ENCODE data around the gene CYB561D1.
A peak's percentile ranks its signal among the peaks of the same experiment; 100 is the strongest.

The CYB561D1 gene

DNA sequence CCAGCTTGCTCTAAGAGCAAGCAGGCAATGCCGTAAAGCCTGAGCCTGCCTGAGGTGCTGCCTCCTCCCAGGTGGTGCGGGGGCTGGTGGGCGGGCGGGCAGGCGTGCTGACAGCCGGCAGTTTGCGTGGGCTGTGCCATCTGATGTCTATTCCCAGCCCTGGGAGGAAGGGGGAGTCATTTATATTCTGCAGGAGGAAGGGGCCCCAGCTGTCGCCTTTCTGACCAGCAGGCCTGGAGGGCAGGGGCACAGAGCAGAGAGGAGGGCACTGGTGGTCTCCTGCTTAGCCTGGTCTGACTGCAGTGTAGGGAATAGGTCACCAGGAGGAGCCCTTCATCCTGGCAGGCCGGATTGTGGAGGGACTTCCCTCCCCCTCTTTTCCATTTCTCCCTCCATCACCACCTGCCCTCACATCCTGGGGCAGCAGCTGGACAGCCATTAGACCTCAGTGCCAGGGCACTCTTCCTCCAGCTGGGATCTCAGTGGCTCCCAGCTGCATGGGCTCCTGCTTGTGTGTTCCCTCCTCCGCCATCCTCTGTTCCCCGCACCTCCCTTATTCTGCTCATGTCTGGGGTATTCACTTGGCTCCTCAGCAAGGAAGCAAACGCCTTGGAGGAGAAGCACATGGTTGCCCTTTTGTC lies 4.4 kb downstream of the CYB561D1 start:
- no peak for DNase-seq
- TF ChIP-seq, protein P1, sequence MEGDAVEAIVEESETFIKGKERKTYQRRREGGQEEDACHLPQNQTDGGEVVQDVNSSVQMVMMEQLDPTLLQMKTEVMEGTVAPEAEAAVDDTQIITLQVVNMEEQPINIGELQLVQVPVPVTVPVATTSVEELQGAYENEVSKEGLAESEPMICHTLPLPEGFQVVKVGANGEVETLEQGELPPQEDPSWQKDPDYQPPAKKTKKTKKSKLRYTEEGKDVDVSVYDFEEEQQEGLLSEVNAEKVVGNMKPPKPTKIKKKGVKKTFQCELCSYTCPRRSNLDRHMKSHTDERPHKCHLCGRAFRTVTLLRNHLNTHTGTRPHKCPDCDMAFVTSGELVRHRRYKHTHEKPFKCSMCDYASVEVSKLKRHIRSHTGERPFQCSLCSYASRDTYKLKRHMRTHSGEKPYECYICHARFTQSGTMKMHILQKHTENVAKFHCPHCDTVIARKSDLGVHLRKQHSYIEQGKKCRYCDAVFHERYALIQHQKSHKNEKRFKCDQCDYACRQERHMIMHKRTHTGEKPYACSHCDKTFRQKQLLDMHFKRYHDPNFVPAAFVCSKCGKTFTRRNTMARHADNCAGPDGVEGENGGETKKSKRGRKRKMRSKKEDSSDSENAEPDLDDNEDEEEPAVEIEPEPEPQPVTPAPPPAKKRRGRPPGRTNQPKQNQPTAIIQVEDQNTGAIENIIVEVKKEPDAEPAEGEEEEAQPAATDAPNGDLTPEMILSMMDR (IDR thresholded peaks at IDR 0.05; ENCODE audit: borderline replicate concordance, extremely low read depth, low read length, poor library complexity, severe bottlenecking), result peak; percentile 55
- TF ChIP-seq EZH2 (IDR thresholded peaks at IDR 0.05; ENCODE audit: borderline replicate concordance, low read depth, low read length, severe bottlenecking), result no peak
- no peaks in the 10 kb centered on the region for H3K9me3 ChIP-seq (ENCODE audit: insufficient read depth, low read length, severe bottlenecking)
- peaks cover 22% of the 10 kb centered on the region for H4K20me1 ChIP-seq (ENCODE audit: insufficient read depth, low read length)
- no peak overlapping the region for H3K9ac ChIP-seq (ENCODE audit: low read depth, low read length)
- no peak overlapping the region for H2AFZ ChIP-seq (ENCODE audit: low read depth, low read length)
- no peaks in the 10 kb centered on the region for H3K27me3 ChIP-seq (ENCODE audit: insufficient read depth, low read length, poor library complexity)
- H3K4me3 ChIP-seq (ENCODE audit: low read depth in 1 of 2, low read length in 2 of 2), result no peak overlapping the region
- H3K79me2 ChIP-seq (ENCODE audit: insufficient read depth, low read length), result peaks cover 29% of the 10 kb centered on the region
- H3K36me3 ChIP-seq (ENCODE audit: insufficient read depth, low read length), result peaks cover 58% of the 10 kb centered on the region
- no peak overlapping the region for H3K27ac ChIP-seq (ENCODE audit: low read length)
- peaks cover 47% of the 10 kb centered on the region for H3K4me1 ChIP-seq (ENCODE audit: insufficient read depth, low read length)
- no peak overlapping the region for H3K4me2 ChIP-seq (ENCODE audit: insufficient read depth, low read length)
- ATAC-seq (ENCODE audit: insufficient read depth, low read depth), result no peak

DNA sequence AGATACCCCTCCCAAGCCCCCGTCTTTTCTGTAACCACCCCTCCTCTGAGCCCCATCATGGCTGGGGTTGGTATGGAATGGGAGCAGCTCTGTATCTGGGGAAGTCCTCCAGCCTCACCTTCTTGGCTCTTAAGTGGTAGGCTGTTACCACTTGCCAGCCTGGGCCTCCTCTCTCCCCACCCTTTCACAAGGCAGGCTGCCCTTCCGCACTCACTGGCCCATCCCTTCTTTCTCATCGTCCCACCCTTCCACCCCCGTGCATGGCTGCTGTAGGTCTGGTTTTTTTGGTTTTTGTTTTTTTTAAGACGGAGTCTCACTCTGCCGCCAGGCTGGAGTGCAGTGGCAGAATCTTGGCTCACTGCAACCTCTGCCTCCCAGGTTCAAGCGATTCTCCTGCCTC lies 5.2 kb downstream of the CYB561D1 start:
- no peak overlapping the region for H3K4me2 ChIP-seq (ENCODE audit: insufficient read depth, low read length)

DNA sequence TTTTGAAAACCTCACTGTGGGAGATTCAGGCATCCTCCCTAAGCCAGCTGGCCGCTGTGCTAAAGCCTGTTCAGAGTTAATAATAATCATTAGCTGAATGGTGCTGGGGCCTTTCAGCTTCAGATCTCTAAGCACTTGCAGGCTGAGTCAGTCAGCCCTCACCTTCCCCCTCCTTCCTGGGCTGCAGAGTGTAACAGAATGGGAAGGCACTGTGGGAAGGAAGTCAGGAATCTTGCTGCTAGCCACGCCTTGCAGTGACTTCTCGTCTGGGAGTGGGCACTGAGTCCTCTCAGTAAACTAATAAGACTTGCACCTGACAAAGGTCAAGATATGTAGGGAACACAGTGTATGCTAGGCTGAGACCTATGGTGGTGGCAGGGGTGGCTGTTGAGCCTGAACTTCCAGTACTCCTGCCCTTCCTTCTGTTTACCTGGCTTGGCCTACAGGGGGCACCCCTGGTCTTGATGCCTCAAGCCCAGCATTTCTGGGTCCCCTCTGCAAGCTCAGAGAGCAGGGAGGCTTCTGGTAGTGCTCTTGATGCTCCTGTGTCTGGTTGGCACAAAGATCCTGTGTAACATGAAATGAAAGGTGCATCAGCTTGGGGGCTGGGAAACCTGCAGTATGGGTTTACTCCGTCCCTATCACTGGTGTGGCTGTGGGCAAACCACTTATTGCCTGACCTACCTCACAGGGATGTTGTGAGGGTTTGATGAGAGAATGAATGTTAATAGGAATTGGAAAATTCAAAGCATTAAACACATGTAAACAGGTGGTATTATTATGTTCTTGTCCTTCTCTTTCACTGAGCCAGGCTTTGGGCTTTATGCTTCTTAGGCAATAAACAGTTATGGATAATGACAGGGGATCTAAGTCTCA lies 6.0 kb downstream of the CYB561D1 start:
- no peak overlapping the region for H2AFZ ChIP-seq (ENCODE audit: low read depth, low read length)
- no peak overlapping the region for H3K4me2 ChIP-seq (ENCODE audit: insufficient read depth, low read length)
- peaks cover 58% of the 10 kb centered on the region for H3K36me3 ChIP-seq (ENCODE audit: insufficient read depth, low read length)
- peaks cover 38% of the 10 kb centered on the region for H3K4me1 ChIP-seq (ENCODE audit: insufficient read depth, low read length)
- ATAC-seq (ENCODE audit: insufficient read depth, low read depth) (0 out of 3 replicates have a peak, but pooled peaks have one; percentile 16), DNase-seq (peak; percentile 54)
- peaks cover 20% of the 10 kb centered on the region for H3K79me2 ChIP-seq (ENCODE audit: insufficient read depth, low read length)
- no peaks in the 10 kb centered on the region for H3K9me3 ChIP-seq (ENCODE audit: insufficient read depth, low read length, severe bottlenecking)
- TF ChIP-seq, protein P1 (IDR thresholded peaks at IDR 0.05; ENCODE audit: borderline replicate concordance, extremely low read depth, low read length, poor library complexity, severe bottlenecking), result peak; percentile 61
- TF ChIP-seq EZH2 (IDR thresholded peaks at IDR 0.05; ENCODE audit: borderline replicate concordance, low read depth, low read length, severe bottlenecking), result no peak
- no peaks in the 10 kb centered on the region for H3K27me3 ChIP-seq (ENCODE audit: insufficient read depth, low read length, poor library complexity)
- H4K20me1 ChIP-seq (ENCODE audit: insufficient read depth, low read length), result peaks cover 21% of the 10 kb centered on the region
- H3K4me3 ChIP-seq (ENCODE audit: low read depth in 1 of 2, low read length in 2 of 2), result no peak overlapping the region
- H3K27ac ChIP-seq (ENCODE audit: low read length), result no peak overlapping the region
- H3K9ac ChIP-seq (ENCODE audit: low read depth, low read length), result no peak overlapping the region

More for the DNA sequence above, 5.2 kb downstream of the CYB561D1 start:
- H4K20me1 ChIP-seq (ENCODE audit: insufficient read depth, low read length), result peaks cover 22% of the 10 kb centered on the region
- H3K27me3 ChIP-seq (ENCODE audit: insufficient read depth, low read length, poor library complexity), result no peaks in the 10 kb centered on the region
- no peak overlapping the region for H3K9ac ChIP-seq (ENCODE audit: low read depth, low read length)
- peaks cover 28% of the 10 kb centered on the region for H3K79me2 ChIP-seq (ENCODE audit: insufficient read depth, low read length)
- no peaks in the 10 kb centered on the region for H3K9me3 ChIP-seq (ENCODE audit: insufficient read depth, low read length, severe bottlenecking)
- no peak overlapping the region for H3K4me3 ChIP-seq (ENCODE audit: low read depth in 1 of 2, low read length in 2 of 2)
- H3K36me3 ChIP-seq (ENCODE audit: insufficient read depth, low read length), result peaks cover 58% of the 10 kb centered on the region
- DNase-seq, result no peak
- H3K4me1 ChIP-seq (ENCODE audit: insufficient read depth, low read length), result peaks cover 42% of the 10 kb centered on the region
- TF ChIP-seq, protein P1 (IDR thresholded peaks at IDR 0.05; ENCODE audit: borderline replicate concordance, extremely low read depth, low read length, poor library complexity, severe bottlenecking), result no peak
- TF ChIP-seq EZH2 (IDR thresholded peaks at IDR 0.05; ENCODE audit: borderline replicate concordance, low read depth, low read length, severe bottlenecking), result no peak
- no peak for ATAC-seq (ENCODE audit: insufficient read depth, low read depth)
- no peak overlapping the region for H2AFZ ChIP-seq (ENCODE audit: low read depth, low read length)
- no peak overlapping the region for H3K27ac ChIP-seq (ENCODE audit: low read length)
